HG03066 (cell line): Measurements from ENCODE around the gene WNT6.

Source experiments
- ATAC-seq: cut with Tn5 transposase; IDR thresholded peaks from one replicate; pipeline ENCODE4 v1.9.1; 2021; ENCODE audit warnings: low read depth; ENCODE audit not compliant: unreplicated experiment

WNT6 gene

GRCh38 chr2:218856167-218856895 lies 3.3 kb upstream of the WNT6 start:
- no peak for ATAC-seq

DNA sequence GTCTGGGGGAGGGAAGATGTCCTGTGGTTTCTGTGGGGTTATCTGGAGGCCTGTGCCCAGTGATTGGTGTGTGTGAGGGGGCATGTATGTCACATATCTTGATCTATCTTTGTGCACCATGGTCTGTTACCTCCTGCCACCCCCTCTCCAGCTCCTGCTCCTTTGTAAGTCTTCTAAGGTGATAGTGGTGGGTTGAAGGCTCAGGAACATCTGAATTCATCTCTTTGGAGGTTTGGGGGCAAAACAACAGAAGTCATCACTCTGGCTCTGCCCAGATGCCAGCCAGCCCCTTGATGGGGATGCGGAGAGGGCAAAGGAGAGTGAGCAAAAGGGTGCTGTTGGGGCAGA lies 2.7 kb upstream of the WNT6 start:
- no peak for ATAC-seq

GRCh38 chr2:218857371-218858137 lies 2.1 kb upstream of the WNT6 start:
- no peak for ATAC-seq

- ATAC-seq: no peak
Observed at GRCh38 chr2:218858138-218858445, 1.5 kb upstream of the WNT6 start.

DNA sequence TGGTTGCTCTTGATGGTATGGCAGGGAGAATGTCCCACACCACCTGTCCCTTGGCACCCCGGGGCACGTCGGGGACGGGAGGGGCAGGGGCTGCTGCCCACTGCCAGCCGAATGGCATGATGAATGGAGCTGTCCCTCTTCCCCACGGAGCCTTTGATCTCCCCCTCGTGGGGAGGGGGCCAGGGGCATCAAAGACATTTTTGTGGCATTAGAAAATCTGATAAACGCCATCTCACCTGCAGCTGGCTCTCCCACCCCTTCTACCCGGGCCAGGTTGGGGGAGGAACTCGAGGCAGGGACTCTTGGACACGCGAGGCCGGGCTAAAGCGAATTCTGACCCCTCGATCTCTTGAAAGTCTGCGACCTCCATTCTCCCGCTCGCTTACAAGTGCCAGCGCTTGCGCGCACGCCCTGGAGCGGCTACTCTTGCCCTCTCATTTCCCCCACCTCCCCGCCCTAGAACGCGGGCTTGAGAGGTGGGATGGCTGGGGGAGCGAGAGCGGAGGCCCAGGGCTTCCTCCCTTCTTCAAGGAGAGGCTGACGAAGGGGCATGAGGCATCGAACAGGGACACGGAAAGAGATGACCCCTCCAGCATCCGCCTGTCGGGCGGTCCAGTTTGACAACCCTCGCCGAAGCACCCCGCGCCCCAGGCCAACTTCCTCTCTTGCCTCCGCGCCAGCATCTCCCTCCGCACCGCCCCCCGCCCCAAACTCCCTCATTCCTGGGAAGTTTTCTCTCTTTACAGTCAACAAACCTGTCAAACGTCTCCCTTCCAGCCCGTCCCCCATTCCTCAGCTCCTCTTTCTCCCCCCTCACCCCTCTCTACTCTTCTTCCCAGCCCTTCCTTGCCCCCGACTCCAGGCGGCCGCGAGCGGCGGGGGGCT lies 692 bp upstream of the WNT6 start:
- no peak for ATAC-seq

GRCh38 chr2:218859988-218860831 lies 605 bp downstream of the WNT6 start:
- ATAC-seq: no peak

DNA sequence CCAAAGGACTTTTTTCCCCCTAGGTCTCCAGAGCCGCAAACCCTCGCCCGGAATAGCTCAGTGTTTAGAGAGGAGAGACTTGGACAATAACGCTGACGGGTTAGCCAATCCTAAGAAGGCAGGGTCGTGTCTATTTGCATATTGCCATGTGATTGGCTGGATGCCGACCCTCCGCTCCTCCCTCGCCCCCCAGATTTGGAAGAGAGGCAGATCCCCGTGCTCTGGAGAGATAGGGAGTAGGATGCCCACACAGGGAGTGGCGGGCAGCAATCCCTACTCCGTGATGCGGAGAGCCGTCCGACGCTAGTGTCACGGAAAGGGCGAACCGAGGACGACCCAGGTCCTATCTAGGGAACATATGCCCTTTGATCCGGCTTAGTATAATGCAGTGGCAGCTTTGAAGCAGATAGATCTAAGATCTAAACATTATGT lies 1.4 kb downstream of the WNT6 start:
- ATAC-seq: no peak

GRCh38 chr2:218861645-218862318 lies 2.2 kb downstream of the WNT6 start:
- ATAC-seq: no peak

DNA sequence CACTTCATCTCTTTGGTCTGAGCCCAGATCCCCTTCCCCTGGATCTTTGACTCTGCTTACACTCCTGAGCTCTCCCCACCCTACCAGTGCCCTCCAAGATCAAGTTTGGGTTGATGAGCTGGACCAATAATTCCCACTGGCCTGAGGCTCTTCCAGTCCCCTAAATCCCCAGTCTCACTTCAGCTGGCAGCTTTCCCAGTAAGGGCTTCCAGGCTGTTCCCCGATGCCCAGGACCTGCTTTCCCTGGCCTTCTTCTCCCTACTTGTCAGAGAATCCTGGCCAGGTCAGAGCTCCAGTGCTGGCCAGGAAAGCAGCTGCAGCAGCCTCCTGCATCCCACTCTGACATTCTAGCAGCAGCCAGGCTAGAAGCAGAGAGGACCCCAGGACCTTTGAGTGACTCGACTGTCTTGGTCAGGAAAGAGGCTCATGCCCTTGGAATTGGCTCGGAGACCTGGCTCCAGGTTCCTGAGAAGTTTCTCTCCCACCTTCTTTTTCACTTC lies 3.5 kb downstream of the WNT6 start:
- no peak for ATAC-seq

GRCh38 chr2:218865396-218865795 lies 5.8 kb downstream of the WNT6 start:
- no peak for ATAC-seq

- no peak for ATAC-seq
Observed at GRCh38 chr2:218865999-218866398, 6.4 kb downstream of the WNT6 start.

- ATAC-seq: no peak
Observed at GRCh38 chr2:218867900-218868299, 8.3 kb downstream of the WNT6 start.

DNA sequence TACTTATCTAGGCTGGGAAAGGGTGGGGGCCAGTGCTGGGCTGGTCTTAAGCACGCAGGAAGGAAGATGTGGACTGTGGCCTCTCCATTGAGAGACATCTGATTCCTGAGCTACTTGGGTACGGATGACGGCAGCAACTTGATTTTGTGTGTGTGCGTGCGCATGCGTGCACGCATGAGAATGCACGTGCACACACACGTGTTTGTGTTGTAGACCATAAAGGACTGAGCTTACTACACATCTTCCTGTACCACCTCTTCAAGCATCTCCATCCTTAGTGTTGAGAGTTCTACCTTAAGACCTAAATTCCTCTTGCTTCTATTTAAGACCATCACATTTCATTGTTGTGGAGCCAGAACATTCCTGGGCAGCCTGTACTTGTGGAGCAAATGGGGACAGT lies 9.5 kb downstream of the WNT6 start:
- no peak for ATAC-seq

- no peak for ATAC-seq
Observed at GRCh38 chr2:218870984-218871344, 11.4 kb downstream of the WNT6 start.

GRCh38 chr2:218871345-218872302 lies 12.0 kb downstream of the WNT6 start:
- no peak for ATAC-seq

- ATAC-seq: no peak
Observed at GRCh38 chr2:218872645-218873358, 13.2 kb downstream of the WNT6 start.

DNA sequence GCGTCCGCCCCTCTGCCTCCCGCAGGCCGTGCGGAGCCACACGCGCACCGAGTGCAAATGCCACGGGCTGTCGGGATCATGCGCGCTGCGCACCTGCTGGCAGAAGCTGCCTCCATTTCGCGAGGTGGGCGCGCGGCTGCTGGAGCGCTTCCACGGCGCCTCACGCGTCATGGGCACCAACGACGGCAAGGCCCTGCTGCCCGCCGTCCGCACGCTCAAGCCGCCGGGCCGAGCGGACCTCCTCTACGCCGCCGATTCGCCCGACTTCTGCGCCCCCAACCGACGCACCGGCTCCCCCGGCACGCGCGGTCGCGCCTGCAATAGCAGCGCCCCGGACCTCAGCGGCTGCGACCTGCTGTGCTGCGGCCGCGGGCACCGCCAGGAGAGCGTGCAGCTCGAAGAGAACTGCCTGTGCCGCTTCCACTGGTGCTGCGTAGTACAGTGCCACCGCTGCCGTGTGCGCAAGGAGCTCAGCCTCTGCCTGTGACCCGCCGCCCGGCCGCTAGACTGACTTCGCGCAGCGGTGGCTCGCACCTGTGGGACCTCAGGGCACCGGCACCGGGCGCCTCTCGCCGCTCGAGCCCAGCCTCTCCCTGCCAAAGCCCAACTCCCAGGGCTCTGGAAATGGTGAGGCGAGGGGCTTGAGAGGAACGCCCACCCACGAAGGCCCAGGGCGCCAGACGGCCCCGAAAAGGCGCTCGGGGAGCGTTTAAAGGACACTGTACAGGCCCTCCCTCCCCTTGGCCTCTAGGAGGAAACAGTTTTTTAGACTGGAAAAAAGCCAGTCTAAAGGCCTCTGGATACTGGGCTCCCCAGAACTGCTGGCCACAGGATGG lies 14.0 kb downstream of the WNT6 start:
- no peak for ATAC-seq
